ENCODE measurements around the gene KRT79.
"Not testable (repeated sequence)": the region's sequence is repeated elsewhere in the genome, so short reads cannot be mapped to it uniquely, and the experiment has no call there.

The KRT79 gene

GRCh38 chr12:52801773-52802172 lies 32.3 kb downstream of the KRT79 start:
- DNase-seq: no peak

DNA sequence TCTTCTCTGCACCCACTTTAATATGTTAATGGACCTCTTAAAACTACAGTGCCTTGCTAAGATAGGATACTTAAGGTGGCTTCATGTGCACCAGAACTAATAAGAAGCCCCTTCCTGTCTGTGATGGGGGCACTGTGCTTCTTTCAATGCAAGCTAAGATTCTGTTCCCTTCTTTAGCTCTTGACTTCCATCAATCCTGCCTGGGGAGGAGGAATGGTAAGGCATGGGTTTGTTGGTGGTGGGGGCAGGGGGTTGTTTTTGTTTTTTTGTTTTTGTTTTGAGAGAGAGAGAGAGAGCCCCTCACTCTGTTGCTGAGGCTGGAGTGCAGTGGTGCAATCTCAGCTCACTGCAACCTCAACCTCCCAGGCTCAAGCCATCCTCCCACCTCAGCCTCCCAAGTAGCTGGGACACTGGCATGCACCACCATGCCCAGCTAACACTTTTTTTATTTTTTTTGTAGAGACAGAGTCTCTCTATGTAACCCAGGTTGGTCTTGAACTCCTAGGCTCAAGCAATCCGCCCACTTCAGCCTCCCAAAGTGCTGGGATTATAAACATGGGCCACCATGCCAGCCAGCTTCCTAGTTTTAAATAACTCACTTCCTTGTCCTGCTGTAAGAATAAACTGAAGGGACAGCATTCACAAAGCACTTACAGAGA lies 33.7 kb downstream of the KRT79 start:
- DNase-seq: no peak

DNA sequence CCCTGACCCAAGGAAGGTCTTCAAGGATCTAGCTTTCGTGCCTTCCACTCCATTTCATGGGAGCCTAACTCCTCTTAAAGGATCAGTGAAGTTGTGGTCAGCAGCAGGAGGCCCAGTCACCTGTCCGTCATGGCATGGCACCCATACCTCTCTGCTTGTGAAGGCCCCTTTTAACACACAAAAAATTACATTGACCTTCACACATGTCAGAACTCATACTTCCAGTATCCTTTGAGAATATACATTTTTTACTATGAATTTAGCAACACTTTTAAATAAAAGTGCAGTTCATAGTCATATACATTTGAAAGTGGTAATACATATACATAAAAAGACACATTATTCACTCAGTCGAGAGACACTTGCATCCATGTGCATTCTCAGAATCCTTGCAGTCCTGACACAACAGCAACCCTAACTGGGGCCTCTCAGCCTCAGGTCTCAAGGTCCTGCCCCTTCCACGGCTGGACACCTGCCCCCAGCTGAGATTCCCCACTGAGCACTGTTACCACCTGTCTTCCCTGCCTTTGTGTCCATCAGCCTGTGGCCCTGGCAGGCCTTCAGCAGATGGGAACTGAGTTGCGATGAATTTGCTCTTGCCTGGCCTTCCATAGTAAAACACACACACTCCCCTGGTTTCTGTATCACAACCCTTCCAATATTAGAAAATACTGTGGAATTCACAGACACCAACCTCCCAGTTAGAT lies 34.5 kb downstream of the KRT79 start:
- no peak for DNase-seq

DNA sequence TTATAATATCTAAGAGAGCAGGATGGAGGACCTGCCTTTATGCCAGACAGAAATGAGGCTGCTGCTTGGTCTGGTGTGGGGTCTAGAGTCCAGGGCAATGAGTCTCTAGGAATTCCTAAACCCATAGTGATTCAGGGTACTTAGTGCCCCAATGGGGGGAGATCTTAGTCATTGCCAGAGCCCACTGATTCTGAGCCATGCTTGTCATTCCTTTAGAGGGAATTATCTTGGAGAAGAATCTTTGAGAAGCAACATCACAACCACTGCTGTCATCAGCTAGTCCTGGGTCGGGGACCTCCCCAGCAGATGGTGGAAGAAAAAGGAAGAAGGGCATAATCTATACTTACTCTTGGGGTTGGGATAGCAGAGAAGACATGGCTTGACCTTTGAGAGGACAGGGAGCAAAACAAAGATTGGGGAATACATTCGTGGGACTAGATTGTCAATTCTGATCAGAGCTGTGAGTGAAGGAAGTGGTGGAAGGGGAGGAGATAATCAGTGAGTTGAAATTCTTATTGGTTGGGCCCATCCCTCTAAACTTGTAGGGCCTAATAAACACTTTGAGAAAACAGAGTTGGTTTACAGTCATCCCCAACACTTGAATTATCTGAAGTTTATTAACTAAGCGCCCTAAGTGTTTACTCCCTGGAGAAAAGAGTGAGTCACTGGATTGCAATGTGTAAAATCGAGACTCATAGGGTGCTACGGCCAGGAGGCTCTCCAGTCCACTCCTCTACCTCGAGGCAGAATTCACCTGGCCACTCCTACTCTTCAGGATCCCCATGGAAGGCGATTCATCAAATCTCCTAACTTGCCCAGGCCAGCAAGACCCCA lies 35.2 kb downstream of the KRT79 start:
- no peak for DNase-seq

DNA sequence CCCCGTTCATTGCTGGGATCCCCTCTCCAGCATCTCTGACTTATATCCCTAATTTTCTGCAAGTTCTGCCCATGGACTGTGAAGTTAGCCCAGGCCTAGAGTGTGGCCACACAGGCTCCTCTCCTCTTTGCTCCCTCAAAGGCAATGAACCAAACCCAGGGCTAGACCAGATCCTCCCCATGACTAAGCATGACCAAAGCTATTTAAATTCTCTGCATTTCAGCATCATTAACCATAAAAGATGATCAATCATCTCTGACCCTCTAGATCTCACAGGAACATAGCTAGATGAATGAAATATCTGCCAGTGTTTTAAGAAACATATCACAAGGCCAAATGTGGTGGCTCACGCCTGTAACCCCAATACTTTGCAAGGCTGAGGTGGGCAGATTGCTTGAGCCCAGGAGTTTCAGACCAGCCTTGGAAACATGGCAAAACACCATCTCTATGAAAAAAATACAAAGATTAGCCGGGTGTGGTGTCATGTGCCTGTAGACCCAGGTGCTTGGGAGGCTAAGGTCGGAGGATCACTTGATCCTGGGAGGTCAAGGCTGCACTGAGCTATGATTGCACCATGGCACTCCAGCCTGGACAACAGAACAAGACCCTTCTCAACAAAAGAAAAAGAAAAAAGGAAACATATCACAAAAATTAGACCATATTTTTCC lies 36.0 kb downstream of the KRT79 start:
- DNase-seq: no peak

DNA sequence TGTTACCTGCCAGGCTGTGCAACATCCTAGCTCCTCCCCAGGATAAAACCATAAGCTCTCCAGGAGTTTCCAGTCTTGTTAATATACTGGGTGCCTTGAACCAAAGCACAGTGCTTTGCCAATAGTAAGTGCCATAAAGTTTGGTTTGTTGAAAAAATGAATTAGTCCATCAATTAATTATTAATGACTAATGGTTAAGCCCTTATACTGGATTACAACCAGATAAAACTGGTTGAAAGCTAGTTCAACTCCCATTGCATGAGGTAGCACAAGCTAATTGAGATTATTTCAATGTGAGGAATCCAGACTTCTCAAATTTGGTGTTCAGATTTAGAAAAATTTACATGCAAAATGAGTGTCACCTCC lies 36.6 kb downstream of the KRT79 start:
- DNase-seq: no peak

GRCh38 chr12:52796839-52797528 lies 37.1 kb downstream of the KRT79 start:
- no peak for DNase-seq

GRCh38 chr12:52796429-52796794 lies 37.7 kb downstream of the KRT79 start:
- DNase-seq: no peak

DNA sequence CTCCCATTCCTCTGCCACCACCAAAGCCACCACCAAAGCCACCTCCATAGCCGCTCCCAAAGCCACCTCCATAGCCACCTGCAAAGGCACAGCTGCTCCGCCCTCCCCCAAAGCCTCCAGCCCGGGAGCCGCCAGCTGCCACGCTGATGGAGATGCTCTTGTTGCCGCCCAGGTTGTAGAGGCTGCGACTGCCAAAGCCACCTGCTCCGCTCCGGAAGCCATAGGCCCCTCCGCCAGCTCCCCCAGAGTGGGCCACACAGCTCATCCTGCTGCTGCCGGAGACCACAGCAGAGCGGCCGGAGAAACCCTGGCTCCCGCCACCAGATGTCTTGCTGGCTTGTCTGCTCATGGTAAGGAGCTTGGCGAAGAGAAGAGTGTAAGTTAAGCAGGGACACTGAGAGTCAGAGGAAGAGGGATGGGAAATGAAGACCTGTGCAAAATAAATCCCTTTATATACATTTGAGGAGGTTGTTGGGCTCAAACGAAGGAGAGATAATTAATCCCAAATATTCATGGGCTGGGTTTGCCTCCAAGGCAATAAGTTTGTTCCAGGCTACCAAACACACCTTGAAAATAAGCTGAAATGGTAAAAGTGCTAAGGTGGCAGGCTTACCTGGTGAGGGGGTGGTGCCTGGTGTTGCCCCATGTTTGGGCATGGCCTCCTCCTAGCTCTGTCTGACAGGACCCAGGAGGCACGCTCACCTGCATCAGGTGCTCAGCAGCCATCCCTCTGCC lies 38.2 kb downstream of the KRT79 start, which contains the start of gene KRT3:
KRT3 (minus strand) TSS at position 424 of the 735 bp plus-strand sequence; CDS start at position 349, 75 bp downstream.
- no peak for DNase-seq

GRCh38 chr12:52795332-52795674 lies 38.8 kb downstream of the KRT79 start:
- DNase-seq: not testable (repeated sequence)

GRCh38 chr12:52794479-52795331 lies 39.4 kb downstream of the KRT79 start:
- DNase-seq: no peak

DNA sequence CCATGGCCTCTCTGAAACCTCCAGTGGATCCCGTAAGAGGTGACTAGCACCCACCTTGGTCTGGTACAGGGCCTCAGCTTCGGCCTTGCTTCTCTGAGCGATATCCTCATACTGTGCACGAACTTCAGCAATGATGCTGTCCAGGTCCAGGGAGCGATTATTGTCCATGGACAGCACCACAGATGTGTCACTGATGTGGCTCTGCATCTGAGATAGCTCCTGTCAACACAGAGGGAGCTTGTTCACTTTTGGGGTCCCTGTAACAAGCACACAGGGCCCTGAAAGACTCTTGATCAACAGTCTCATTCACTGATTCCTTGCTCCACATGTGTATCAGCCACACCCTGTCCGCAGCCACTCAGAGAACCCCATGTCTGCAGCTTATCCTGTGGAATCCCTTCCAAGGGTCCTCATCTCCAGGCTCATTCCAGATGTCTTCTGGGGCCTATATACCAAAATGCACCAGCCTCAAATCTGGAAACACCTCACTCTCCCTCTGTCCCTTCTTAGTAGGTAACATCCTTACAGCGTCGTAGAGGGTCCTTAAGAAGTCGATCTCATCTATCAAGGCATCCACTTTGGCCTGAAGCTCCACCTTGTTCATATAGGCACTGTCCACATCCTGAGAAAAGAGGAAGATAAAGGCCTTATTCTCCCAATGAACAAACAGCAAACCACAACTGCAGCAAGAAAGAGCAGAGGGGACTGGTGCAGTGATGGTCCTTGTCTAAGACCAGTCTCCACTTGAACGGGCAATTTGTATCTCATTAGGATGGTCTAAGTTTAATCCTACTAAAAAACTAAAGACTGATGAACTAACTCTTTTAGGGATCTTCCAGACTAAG lies 41.7 kb downstream of the KRT79 start:
- DNase-seq: no peak

DNA sequence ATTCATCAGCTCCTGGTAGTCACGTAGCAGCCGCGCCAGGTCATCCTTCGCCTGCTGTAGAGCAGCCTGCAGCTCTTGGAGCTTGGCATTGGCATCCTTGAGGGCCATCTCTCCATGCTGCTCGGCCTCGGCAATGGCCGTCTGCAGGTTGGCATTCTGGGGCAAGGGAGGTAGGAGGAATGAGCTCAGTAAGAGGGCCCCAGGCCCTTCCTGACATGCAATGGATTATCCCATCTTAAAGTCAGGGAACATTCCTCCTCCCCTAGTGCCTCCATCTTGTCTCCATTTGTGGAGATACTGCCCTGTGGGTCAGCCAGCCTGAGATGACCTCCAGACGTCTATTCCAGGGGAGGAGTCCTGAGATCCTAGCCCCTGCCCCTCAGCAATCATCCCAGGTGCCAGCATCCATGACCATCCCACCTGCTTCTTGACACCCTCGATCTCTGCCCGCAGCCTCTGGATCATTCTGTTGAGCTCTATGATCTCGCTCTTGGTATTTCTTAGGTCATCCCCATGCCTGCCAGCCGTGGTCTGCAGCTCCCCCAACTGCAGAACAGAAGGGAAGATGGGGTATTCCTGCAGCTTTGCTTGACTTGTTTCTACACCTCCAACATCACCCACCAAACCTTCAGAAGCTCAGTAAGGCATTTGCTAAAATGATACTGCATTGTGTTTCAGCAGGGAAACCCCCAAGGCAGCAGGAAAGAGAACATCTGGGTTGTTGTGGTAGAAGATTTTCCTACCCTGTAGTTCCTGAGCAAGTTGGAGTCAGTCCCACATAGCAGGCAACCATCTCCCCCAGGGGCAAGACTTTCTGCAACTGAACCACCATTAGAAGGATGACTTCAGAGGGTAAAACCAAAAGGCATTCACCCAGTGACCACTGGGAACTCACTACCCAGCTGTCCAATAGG lies 42.6 kb downstream of the KRT79 start:
- DNase-seq: no peak

DNA sequence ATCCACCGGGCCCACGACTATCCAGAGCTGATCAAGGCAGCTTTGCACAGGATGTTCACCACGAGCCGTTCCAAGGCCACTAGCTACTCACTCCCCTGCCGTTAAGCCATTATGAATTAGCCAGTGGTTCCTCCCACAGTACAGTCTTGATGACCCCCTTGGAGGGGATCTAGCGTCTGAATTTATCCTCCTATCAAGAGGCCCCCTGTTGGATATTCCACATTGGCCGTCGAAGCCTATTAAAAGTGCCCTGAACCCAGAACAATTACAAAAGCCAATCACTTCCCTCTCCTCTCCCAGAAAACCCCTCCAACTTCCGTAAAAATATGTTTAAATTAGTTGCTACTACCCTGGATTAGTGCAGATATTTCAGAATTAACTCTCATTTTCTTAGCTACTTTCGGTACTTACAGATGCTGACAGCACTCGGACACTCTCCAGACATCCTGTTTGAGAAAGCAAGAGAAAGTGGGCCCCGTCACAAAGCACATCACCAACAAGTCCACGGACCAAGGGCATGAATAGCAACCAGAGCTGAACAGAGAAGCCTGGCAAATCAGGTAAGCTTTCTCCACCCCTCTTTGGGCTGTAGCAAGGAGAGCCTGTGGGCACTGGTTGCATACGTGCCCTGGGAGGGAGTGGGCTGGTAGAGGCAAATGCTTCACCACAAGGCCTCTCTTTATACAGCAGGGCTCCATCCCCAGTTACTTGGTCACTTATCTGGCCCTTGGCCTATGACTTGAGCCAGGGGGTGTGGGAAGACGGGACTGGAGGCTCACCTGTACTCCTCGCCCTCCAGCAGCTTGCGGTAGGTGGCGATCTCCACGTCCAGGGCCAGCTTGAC lies 43.5 kb downstream of the KRT79 start:
- DNase-seq: no peak

DNA sequence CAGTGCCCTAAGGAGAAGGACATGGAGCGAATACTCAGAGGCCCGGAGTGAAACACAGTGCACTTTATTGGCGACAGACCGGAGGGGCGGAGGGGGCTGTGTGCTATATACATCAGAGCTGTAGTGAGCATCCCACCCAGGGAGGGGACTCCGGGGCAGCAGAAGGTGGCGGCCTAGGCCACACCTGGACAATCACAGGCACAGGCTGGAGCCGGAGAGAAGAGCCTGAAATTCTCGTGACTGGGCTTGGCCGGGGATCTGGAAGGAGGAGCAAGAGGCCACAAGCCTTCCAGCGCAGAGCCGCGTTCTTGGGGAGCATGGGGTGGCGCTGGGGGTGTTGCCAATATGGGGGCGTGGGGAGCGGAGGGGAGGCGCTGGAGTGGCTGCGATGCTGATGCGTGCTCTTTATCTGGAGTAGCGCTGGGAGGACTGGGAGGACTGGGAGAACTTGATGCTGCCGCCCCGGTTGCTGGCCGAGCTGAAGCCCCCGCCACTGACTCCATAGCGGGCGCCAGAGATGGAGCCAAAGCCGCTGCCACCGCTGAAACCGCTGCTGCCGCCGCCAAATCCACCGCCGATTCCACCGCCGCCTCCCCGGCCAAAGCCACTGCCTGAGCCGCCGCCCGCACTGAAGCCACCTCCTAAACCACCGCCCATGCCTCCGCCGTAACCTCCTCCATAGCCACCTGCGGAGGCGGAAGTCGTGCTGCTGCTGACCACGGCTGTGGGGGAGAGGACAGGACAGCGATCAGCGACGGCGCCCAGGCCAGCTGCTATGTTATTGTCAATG lies 44.3 kb downstream of the KRT79 start:
- DNase-seq: no peak

DNA sequence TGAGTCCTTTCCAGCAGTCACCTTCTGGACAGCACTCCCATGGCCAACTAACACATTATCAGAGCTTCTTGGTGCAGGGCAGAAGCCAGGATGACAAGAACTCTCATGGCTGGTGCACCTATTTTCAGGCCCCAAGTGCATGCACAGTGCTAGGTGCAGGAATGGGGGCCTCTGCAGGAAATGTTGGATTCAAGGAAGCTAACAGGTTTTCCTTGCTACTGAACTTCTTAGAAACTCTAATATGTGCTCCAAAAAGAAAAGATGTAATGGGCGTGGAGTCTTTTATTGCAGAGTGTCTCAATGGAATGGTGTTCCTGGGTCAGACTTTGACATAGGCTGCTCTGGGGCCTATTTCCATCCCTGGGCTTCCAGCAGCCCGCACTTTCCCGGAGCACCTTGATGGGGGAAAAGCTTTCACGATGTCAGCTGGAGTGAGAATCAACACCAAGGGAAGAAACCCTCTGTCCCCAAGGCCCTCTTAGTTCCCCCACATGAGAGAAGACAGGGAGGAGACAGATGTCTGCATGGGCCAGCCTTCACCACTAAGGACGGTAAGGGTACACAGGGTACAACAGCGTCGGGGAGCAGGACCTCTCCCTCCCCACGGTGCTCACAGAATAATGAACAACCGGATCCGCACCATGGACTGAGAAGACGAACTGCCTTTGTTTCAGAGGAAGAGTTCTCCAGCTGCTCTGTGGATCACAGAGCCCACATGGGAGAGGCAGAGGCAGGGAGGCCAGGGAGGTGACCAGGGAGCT lies 45.1 kb downstream of the KRT79 start:
- DNase-seq: no peak

Data from stimulated activated CD4-positive, alpha-beta T cell treated with anti-CD3 and anti-CD28 coated beads, Interleukin-4, amount 100 ng/mL, for 4 hours (primary cell).